ENCODE measurements around the gene CARD18. TPM values are rescaled to one million over a fixed set of nuclear protein-coding genes. Genes with fewer than 3 reads are reported as not detected.

Gene CARD18
- total and polyA plus RNA-seq, 2 experiments from 2014 or later = not detected

GRCh38 chr11:105183426-105183825 is 43.9 kb upstream of the CARD18 start:
- no peak for TF ChIP-seq REST (IDR thresholded peaks at IDR 0.05; ENCODE audit: unreplicated experiment)
- no peak for TF ChIP-seq ZNF114 (CRISPR knock-in tag; IDR thresholded peaks at IDR 0.05)
- TF ChIP-seq ZNF462 (CRISPR knock-in tag; IDR thresholded peaks at IDR 0.05) = no peak
- no peak overlapping the region for H3K4me3 Mint-ChIP-seq
- Histone ChIP-seq H2AFZ (no peak overlapping the region), H3K36me3 (ENCODE audit: insufficient read depth) (no peaks in the 10 kb centered on the region), H3K9me2 (ENCODE audit: insufficient read depth) (no peaks in the 10 kb centered on the region), H3K4me3 (no peak overlapping the region), H3K4me1 (ENCODE audit: insufficient read depth) (no peaks in the 10 kb centered on the region; the same call in 1 of the 2 replicates), H4K20me1 (replicated peaks; ENCODE audit: insufficient read depth) (no peaks in the 10 kb centered on the region), H3K4me2 (no peak overlapping the region), H3K27me3 (ENCODE audit: insufficient read depth) (no peaks in the 10 kb centered on the region), H3K79me2 (replicated peaks; ENCODE audit: insufficient read depth) (no peaks in the 10 kb centered on the region), H3K27ac (ENCODE audit: low read depth) (no peak overlapping the region), H3F3A (replicated peaks; ENCODE audit: low read depth) (no peaks in the 10 kb centered on the region)
- DNase-seq (ENCODE audit: low spot score) (no peak), ATAC-seq (no peak)
- no peaks in the 10 kb centered on the region for H3K4me1 Mint-ChIP-seq
- no peaks in the 10 kb centered on the region for H3K9me3 Mint-ChIP-seq
- H3K27me3 Mint-ChIP-seq (ENCODE audit: insufficient read depth, low read depth, poor library complexity) = no peaks in the 10 kb centered on the region
- 0 out of 2 replicates have a peak overlapping the region, but pooled peaks have one; percentile 23 for H3K27ac Mint-ChIP-seq
- H3K36me3 Mint-ChIP-seq (ENCODE audit: low read depth) = no peaks in the 10 kb centered on the region

Measured in GM23338 (cell line).